Activated CD4-positive, alpha-beta T cell treated with anti-CD3 and anti-CD28 coated beads, Interleukin-2, Interleukin-4, amounts not matched to agents 100 ng/mL and 50 ng/mL, durations not matched to agents 16 hours and 8 hours (primary cell): ENCODE data around the gene LSS.

ENCODE experiments used
- DNase-seq: peaks from one replicate; pipeline ENCODE4 v3.0.0-alpha.2; 2020; ENCODE audit warnings: low spot score

The LSS gene

GRCh38 chr21:46228345-46229051 is at the start of gene LSS:
LSS (minus strand) TSS chr21:46228774; CDS start chr21:46228745, 29 bp downstream.
- DNase-seq: peak; percentile 98

- no peak for DNase-seq
These were observed 46.3 kb upstream of the LSS start for GRCh38 chr21:46274797-46275390.

DNA sequence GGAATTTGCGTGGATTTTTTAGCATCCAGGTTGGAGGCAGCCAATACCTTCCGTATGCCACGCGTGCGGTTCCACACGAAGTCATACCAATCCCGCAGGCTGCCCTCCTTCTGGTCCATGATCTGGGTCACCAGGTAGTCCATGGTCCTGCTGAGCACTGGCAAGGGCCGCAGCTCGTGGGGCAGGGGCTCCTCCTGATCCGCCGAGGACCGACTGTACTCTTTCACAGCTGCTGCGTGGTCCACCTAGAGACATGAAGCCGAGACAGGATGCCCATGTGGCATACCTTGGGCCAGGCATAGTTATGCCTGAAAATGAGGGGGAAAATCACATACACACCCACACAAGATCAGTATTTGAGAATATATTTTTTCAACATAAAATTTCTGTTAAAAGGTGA is 44.8 kb upstream of the LSS start:
- DNase-seq: no peak

DNA sequence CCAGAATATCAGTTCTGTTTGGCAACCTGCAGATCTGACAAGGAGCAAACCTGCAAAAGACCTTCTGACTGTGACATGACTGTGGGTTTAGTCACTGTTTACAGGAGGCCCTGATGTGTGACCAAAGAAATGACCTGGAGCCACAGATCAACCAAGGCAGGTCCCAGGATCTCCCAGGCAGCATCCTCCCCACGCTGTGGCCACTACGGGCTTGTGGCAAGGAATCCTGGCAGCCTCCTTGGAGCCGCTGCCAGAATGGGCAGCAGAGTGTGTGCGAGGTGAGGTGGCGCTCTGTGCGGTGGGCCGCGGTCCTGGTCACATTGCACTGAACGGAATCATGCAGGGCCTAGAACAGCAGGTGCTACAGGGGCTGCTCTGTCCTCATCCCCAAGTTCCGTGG is 40.9 kb upstream of the LSS start:
- no peak for DNase-seq

GRCh38 chr21:46268371-46268770 is 39.8 kb upstream of the LSS start:
- DNase-seq: no peak

- no peak for DNase-seq
These were observed 38.4 kb upstream of the LSS start for GRCh38 chr21:46266946-46267345.

DNA sequence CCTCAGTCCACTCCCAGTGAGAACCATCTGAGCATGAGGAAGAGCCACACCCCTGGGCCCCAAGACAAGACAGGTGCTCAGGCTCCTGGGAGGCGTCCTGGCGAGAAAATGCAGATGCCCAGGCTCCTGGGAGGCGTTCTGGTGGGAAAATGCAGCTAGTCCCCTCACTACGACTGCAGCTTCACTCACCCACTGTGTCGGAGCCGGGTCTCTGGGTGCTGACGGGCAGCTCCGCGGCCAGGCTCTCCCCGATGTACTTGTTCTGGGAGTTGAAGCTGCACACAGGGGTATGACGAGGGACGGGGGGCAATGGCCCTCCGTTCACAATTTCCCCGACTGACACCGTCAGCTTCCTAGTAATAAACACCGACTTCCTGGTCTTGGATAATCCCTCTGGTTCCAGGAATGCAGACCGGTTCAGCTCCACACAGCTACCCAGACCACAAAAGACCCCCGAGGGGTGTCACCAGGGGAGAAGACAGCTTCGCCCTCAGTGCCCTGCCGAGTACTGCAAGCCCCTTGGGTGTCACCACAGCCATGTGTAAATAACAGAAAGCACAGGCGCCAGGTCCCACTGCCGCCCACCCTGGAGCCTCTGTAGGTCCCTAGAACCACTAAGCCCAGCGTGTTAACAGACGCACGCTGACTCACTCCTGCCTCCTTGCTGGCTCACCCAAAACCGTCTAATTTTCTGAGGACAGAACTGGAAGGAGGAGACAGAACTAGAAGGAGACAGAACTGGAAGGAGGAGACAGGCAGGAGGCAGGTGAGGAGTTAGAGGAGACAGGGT is 37.4 kb upstream of the LSS start:
- DNase-seq: no peak

GRCh38 chr21:46264690-46265144 is 36.1 kb upstream of the LSS start:
- no peak for DNase-seq

GRCh38 chr21:46264046-46264689 is 35.6 kb upstream of the LSS start:
- no peak for DNase-seq

GRCh38 chr21:46256501-46256994 is 28.0 kb upstream of the LSS start:
- DNase-seq: no peak

DNA sequence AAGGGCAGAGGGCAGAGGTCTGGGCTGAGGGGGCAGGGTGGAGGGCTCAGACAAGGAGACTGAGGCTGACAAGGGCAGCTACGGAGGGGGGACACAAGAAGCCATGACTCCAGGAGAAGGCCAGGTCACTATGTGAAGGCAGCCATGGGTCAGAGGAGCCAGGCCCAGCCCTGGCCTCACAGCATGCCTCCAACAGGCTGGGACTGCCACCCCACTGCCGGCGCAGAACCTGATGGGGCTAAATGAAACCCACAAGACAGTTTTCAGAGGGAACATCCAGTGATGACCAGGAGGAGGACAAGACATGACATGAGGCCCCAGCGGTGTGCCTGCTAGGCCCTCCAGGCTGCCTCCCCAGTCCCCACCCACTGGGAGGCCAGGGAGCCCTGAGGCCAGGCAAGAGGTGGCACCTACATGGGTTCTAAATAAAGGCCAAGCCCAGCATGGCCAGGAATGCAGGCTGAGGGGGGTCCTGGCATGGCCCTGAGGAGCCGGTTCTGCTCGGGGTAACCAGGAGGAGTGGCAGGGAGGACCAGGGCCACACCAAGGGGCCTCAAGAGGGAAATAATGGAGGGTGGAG is 27.3 kb upstream of the LSS start:
- no peak for DNase-seq

DNA sequence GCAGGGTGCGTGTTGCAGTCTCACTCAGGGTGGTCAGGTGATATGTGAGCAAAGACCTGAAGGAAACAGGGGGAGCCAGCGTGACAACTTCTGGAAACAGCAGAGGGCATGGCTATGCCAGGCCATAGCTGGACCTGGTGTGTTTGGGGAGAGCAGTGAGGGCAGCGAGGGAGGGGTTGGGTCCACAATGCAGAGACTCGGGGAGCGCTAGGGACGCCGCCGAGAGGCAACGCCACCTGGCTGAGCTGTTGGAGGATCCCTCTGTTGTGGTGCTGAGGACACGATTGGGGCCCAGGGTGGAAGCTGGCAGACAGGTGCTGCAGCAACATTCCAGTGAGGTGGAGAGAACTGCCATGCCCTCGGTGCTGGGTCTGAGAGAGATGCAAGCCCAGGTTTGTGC is 26.6 kb upstream of the LSS start:
- DNase-seq: no peak

- no peak for DNase-seq
These were observed 25.8 kb upstream of the LSS start for GRCh38 chr21:46254208-46254975.

GRCh38 chr21:46253610-46254124 is 25.1 kb upstream of the LSS start:
- DNase-seq: peak; percentile 51

GRCh38 chr21:46252840-46253239 is 24.3 kb upstream of the LSS start:
- DNase-seq: no peak

DNA sequence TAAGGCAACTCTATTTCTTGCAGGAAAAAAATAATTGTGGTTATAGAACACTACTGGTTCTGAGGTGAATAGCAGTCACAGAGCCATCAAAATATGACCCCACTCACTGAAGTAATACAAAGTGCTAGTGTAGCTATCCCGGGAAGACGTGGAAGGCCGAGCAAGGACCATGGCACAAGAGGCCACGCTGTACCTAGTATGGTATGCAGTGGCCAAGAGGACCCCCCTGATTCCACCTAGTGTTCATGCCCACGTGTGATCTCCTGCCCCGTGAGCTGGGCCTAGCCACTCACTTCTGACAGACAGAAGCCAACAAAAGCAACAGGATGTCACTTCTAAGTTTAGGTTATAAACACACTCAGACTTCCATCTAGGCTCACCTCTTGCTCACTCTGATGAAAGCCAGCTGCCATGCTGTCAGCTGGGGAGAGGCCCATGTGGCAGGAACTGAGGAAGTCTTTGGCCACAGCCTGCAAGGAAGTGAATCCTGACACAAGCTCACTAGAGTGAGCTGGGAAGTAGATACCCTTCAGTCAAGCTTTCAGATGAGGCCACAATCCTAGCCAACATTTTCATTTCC is 21.7 kb upstream of the LSS start:
- DNase-seq: no peak

DNA sequence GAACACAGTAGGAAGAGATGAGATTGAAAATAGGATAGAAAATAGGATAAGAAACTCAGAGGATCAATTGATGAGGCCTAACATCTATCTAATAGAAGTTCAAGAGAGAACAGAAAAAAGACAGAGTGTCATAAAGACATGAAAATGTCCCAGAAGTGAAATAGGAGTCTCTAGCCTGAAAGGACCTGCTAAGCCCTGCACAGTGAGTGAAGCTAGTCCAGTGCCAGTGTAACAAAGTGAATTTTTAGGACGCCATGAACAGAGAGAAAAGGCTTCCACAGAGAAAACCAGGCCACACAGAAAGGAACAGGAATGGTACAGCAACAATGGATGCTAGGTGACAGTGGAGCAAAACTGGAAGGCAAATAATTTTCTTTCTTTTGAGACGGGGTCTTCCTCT is 20.3 kb upstream of the LSS start:
- no peak for DNase-seq

DNA sequence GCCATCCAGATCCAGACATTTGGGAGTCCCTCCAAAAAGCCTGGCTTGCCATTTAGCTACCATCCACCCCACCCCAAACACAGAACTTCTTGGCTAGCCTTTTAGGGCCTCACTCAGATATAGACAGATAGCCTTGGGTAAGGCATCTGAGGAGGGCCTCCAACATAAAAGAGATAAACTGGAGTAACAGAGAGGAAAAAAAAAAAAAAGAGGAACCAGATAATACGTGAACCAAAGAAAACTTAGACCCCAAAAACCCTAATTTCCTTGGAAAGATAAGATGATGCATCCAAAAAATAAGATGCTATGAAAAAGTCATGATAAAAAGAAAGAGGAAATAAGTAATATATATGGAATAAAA is 19.8 kb upstream of the LSS start:
- DNase-seq: no peak

DNA sequence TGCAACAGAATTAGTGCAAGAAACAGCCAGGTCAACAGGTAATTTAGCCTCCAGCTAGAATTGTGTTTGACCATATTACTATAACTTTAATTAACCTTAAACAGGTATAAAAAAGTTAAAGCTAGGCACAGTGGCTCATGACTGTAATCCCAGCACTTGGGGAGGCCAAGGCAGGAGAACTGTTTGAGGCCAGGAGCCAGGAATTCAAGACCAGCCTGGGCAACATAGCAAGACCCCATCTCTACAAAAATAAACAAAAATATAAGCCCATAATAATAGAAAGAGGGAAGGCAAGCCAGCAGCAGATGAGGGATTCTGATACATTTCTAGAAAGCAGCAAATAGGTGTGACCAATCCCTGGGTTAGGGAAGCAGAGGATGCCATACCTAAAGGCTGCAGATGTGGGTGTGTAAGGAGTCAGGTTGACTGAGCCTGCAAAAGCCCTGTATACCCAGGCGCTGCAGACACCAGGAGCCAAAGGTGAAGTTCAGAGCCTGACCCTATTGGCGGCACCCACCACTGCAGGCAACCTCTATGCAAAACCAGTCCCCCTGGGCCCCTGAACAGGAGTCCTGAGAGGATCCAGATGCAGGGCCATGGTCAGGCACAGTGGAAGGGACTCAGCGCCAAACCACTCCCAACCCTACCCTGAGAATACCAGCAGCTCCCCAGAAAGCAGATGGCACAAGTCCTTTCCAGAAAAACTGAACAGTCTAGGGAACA is 19.3 kb upstream of the LSS start:
- DNase-seq: no peak

DNA sequence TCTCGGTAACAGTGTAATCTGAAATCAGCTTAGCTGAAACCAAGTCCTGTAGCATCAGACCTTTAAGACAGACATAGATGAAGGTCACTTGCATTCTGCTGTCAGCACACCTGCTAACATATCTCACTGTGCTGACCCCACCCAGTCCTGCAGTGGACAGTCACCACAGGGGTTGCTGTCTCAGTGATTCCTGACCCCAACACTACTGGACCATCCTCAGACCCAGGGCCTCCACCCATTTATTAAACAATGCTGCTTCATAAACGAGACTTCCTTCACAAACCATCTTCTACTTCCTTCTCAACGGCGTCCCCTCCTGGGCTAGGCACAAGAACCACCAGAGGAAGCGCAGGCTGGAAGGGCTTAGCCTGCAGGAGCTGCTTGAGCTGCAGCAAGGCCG is 17.8 kb upstream of the LSS start:
- no peak for DNase-seq
